H9 (cell line): ENCODE data around the gene NCAN. TPM values are rescaled to one million over a fixed set of nuclear protein-coding genes. Genes with fewer than 3 reads are reported as not detected.

ENCODE experiments used
- DNase-seq: peaks from one replicate; pipeline ENCODE4 v3.0.0-alpha.2; 2017
- H2AFZ ChIP-seq: one replicate; pipeline ENCODE4 v1.6.1; 2013; ENCODE audit warnings: mild to moderate bottlenecking, low read length, control low read depth, moderate library complexity
- H2AK5ac ChIP-seq: 2 replicates; pipeline ENCODE4 v1.6.1; 2013; ENCODE audit warnings: low read length, control low read depth, mixed read lengths; ENCODE audit not compliant: insufficient read length
- H2BK120ac ChIP-seq: one replicate; pipeline ENCODE4 v1.6.1; 2013; ENCODE audit warnings: low read depth, mild to moderate bottlenecking, low read length, control low read depth, inconsistent platforms; ENCODE audit not compliant: poor library complexity, severe bottlenecking
- H2BK12ac ChIP-seq: 2 replicates; pipeline ENCODE4 v1.6.1; 2013; ENCODE audit warnings: low read length, control low read depth, mixed read lengths, low read depth; ENCODE audit not compliant: insufficient read length
- H2BK15ac ChIP-seq: 2 replicates; pipeline ENCODE4 v1.6.1; 2013; ENCODE audit warnings: low read depth, low read length, control low read depth
- H2BK20ac ChIP-seq: one replicate; pipeline ENCODE4 v1.6.1; 2013; ENCODE audit warnings: low read depth, mild to moderate bottlenecking, low read length, control low read depth, inconsistent platforms; ENCODE audit not compliant: poor library complexity, severe bottlenecking
- H2BK5ac ChIP-seq: 2 replicates; pipeline ENCODE4 v1.6.1; 2013; ENCODE audit warnings: low read length, control low read depth, mixed read lengths; ENCODE audit not compliant: insufficient read length
- H3K14ac ChIP-seq: 2 replicates; pipeline ENCODE4 v1.6.1; 2013; ENCODE audit warnings: low read length, control low read depth; ENCODE audit not compliant: insufficient read depth
- H3K18ac ChIP-seq: 2 replicates; pipeline ENCODE4 v1.6.1; 2013; ENCODE audit warnings: low read depth, mild to moderate bottlenecking, mixed read lengths, low read length, control low read depth; ENCODE audit not compliant: insufficient read length
- H3K23ac ChIP-seq: 2 replicates; pipeline ENCODE4 v1.6.1; 2013; ENCODE audit warnings: low read length, control low read depth, mixed read lengths, low read depth; ENCODE audit not compliant: insufficient read length
- H3K23me2 ChIP-seq: 2 replicates; pipeline ENCODE4 v1.6.1; 2013; ENCODE audit warnings: low read depth, mild to moderate bottlenecking, mixed read lengths, low read length, control low read depth; ENCODE audit not compliant: insufficient read length, poor library complexity, severe bottlenecking
- H3K27ac ChIP-seq: 2 replicates; pipeline ENCODE4 v1.5.1; 2013; ENCODE audit warnings: low read length, control low read depth, mixed read lengths, low read depth; ENCODE audit not compliant: insufficient read length
- H3K27me3 ChIP-seq: 2 replicates; pipeline ENCODE4 v1.6.1; 2013; ENCODE audit warnings: low read length, control low read depth, inconsistent platforms; ENCODE audit not compliant: insufficient read depth
- H3K4ac ChIP-seq: 2 replicates; pipeline ENCODE4 v1.6.1; 2013; ENCODE audit warnings: low read depth, mild to moderate bottlenecking, control low read depth, inconsistent platforms, low read length, moderate library complexity
- H3K4me1 ChIP-seq: 2 replicates; pipeline ENCODE4 v1.6.1; 2013; ENCODE audit warnings: low read length, control low read depth, inconsistent platforms; ENCODE audit not compliant: insufficient read depth
- H3K4me2 ChIP-seq: 2 replicates; pipeline ENCODE4 v1.6.1; 2013; ENCODE audit warnings: low read length, control low read depth, mixed read lengths; ENCODE audit not compliant: insufficient read length, insufficient read depth
- H3K56ac ChIP-seq: 2 replicates; pipeline ENCODE4 v1.6.1; 2013; ENCODE audit warnings: low read depth, mild to moderate bottlenecking, mixed read lengths, low read length, control low read depth; ENCODE audit not compliant: insufficient read length
- H3K79me1 ChIP-seq: 2 replicates; pipeline ENCODE4 v1.6.1; 2013; ENCODE audit warnings: low read depth, mild to moderate bottlenecking, moderate library complexity, low read length, control low read depth, inconsistent platforms; ENCODE audit not compliant: insufficient read depth, poor library complexity, severe bottlenecking
- H3K79me2 ChIP-seq: 2 replicates; pipeline ENCODE4 v1.6.1; 2013; ENCODE audit warnings: low read length, control low read depth, inconsistent platforms; ENCODE audit not compliant: insufficient read depth
- H3K9ac ChIP-seq: 2 replicates; pipeline ENCODE4 v1.6.1; 2013; ENCODE audit warnings: low read length, control low read depth, mixed read lengths; ENCODE audit not compliant: insufficient read length; ENCODE audit errors: extremely low read depth
- H3K9me3 ChIP-seq: one replicate; pipeline ENCODE4 v1.6.1; 2013; ENCODE audit warnings: low read depth, low read length, inconsistent platforms; ENCODE audit not compliant: control insufficient read depth
- H3T11ph ChIP-seq: one replicate; pipeline ENCODE4 v1.6.1; 2013; ENCODE audit warnings: mild to moderate bottlenecking, low read length, control low read depth, inconsistent platforms
- H4K20me1 ChIP-seq: one replicate; pipeline ENCODE4 v1.6.1; 2013; ENCODE audit not compliant: control insufficient read depth, insufficient read length, insufficient read depth
- H4K5ac ChIP-seq: 2 replicates; pipeline ENCODE4 v1.6.1; 2013; ENCODE audit warnings: low read depth, mild to moderate bottlenecking, mixed read lengths, low read length, control low read depth; ENCODE audit not compliant: insufficient read length
- H4K8ac ChIP-seq: replicated peaks from 2 replicates; pipeline ENCODE4 v1.6.1; 2013; ENCODE audit warnings: low read length, control low read depth, mixed read lengths, low read depth; ENCODE audit not compliant: insufficient read length
- H4K91ac ChIP-seq: 2 replicates; pipeline ENCODE4 v1.6.1; 2013; ENCODE audit warnings: low read depth, mild to moderate bottlenecking, moderate library complexity, mixed read lengths, low read length, control low read depth; ENCODE audit not compliant: insufficient read length
- H3K27ac Mint-ChIP-seq, 3 experiments: 2 replicates in 2 of 3; 3 replicates in 1 of 3; pipeline ENCODE4 v1.8.0; 2020 to 2021; ENCODE audit warnings: mixed read lengths in 3 of 3, mild to moderate bottlenecking in 1 of 3, moderate library complexity in 1 of 3
- H3K27me3 Mint-ChIP-seq: 2 replicates; pipeline ENCODE4 v1.8.0; 2021; ENCODE audit warnings: low read depth, mild to moderate bottlenecking, moderate library complexity, mixed read lengths
- H3K36me3 Mint-ChIP-seq, 3 experiments: 2 replicates in 2 of 3; 3 replicates in 1 of 3; pipeline ENCODE4 v1.8.0; 2020 to 2021; ENCODE audit warnings: low read depth in 3 of 3, mixed read lengths in 3 of 3; ENCODE audit not compliant: insufficient read depth in 1 of 3
- H3K4me1 Mint-ChIP-seq, 2 experiments: 2 replicates each; pipeline ENCODE4 v1.8.0; 2020; ENCODE audit warnings: mixed read lengths in 2 of 2
- H3K4me3 Mint-ChIP-seq, 2 experiments: 2 replicates in 1 of 2; 3 replicates in 1 of 2; pipeline ENCODE4 v1.8.0; 2020 to 2021; ENCODE audit warnings: mild to moderate bottlenecking in 2 of 2, mixed read lengths in 2 of 2, moderate library complexity in 1 of 2
- H3K9me3 Mint-ChIP-seq, 2 experiments: 2 replicates in 1 of 2; 3 replicates in 1 of 2; pipeline ENCODE4 v1.8.0; 2020; ENCODE audit warnings: mild to moderate bottlenecking in 2 of 2, mixed read lengths in 2 of 2, moderate library complexity in 1 of 2
- total RNA-seq: library from RNA; stranded (reverse); gene quantifications from 2 replicates; pipeline ENCODE4 v1.2.1, GENCODE V29; 2021
- TF ChIP-seq, protein P1 (sequence below): fragments of 200-600 bp; sonication (generic); conservative IDR thresholded peaks from 3 replicates; pipeline ENCODE4 v1.8.0; 2021; ENCODE audit warnings: antibody characterized with exemption, mild to moderate bottlenecking

NCAN gene
- total RNA-seq, 1 experiment from 2014 or later, result 1.6 TPM

- no peak overlapping the region for H3K4me3 Mint-ChIP-seq
- H3K27ac ChIP-seq, result no peak overlapping the region
- H3K9me3 Mint-ChIP-seq, result peaks cover 22 to 26% of the 10 kb centered on the region in 2 experiments
- TF ChIP-seq, protein P1, sequence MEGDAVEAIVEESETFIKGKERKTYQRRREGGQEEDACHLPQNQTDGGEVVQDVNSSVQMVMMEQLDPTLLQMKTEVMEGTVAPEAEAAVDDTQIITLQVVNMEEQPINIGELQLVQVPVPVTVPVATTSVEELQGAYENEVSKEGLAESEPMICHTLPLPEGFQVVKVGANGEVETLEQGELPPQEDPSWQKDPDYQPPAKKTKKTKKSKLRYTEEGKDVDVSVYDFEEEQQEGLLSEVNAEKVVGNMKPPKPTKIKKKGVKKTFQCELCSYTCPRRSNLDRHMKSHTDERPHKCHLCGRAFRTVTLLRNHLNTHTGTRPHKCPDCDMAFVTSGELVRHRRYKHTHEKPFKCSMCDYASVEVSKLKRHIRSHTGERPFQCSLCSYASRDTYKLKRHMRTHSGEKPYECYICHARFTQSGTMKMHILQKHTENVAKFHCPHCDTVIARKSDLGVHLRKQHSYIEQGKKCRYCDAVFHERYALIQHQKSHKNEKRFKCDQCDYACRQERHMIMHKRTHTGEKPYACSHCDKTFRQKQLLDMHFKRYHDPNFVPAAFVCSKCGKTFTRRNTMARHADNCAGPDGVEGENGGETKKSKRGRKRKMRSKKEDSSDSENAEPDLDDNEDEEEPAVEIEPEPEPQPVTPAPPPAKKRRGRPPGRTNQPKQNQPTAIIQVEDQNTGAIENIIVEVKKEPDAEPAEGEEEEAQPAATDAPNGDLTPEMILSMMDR, result no peak
- H2BK12ac ChIP-seq, result no peak overlapping the region
- H3K27me3 Mint-ChIP-seq, result peaks cover 65% of the 10 kb centered on the region
- H3T11ph ChIP-seq, result no peak overlapping the region
- H4K8ac ChIP-seq, result no peak overlapping the region
- no peak overlapping the region for H2BK15ac ChIP-seq
- no peaks in the 10 kb centered on the region for H4K20me1 ChIP-seq
- no peak overlapping the region for H2BK5ac ChIP-seq
- H3K27me3 ChIP-seq, result no peaks in the 10 kb centered on the region
- H4K5ac ChIP-seq, result no peak overlapping the region
- peaks cover 0 to 7% (median 5%) of the 10 kb centered on the region in 3 experiments; a peak in 3 of 7 replicates for H3K36me3 Mint-ChIP-seq
- no peak for DNase-seq
- H2BK20ac ChIP-seq, result no peak overlapping the region
- H3K9ac ChIP-seq, result no peak overlapping the region
- no peak overlapping the region for H3K4ac ChIP-seq
- H3K4me2 ChIP-seq, result no peak overlapping the region
- H3K23me2 ChIP-seq, result no peaks in the 10 kb centered on the region
- H3K4me1 Mint-ChIP-seq, result 0 out of 4 replicates have a peak, but pooled peaks cover 0 to 3% of the 10 kb centered on the region in 2 experiments
- no peak overlapping the region for H4K91ac ChIP-seq
- no peaks in the 10 kb centered on the region for H3K79me1 ChIP-seq
- no peak overlapping the region for H3K14ac ChIP-seq
- no peak overlapping the region for H3K18ac ChIP-seq
- peaks cover 4% of the 10 kb centered on the region for H3K9me3 ChIP-seq
- H2AK5ac ChIP-seq, result no peak overlapping the region
- no peaks in the 10 kb centered on the region for H3K79me2 ChIP-seq
- no peaks in the 10 kb centered on the region for H3K4me1 ChIP-seq
- H2AFZ ChIP-seq, result no peak overlapping the region
- no peak overlapping the region for H3K23ac ChIP-seq
- H3K27ac Mint-ChIP-seq, result no peak overlapping the region
- no peak overlapping the region for H3K56ac ChIP-seq
- no peak overlapping the region for H2BK120ac ChIP-seq
Measured at GRCh38 chr19:19236173-19236572, 24.4 kb downstream of the NCAN start.
